Amygdala (tissue), 56 donors: ENCODE results near the gene ADAMTSL4.
"Not testable (repeated sequence)": the region's sequence is repeated elsewhere in the genome, so short reads cannot be mapped to it uniquely, and the experiment has no call there.

Experiments used
- DNase-seq, 56 donors: peaks; one replicate each; lab custom pipeline; 2025; lab: John Stamatoyannopoulos, UW

ADAMTSL4 gene

DNA sequence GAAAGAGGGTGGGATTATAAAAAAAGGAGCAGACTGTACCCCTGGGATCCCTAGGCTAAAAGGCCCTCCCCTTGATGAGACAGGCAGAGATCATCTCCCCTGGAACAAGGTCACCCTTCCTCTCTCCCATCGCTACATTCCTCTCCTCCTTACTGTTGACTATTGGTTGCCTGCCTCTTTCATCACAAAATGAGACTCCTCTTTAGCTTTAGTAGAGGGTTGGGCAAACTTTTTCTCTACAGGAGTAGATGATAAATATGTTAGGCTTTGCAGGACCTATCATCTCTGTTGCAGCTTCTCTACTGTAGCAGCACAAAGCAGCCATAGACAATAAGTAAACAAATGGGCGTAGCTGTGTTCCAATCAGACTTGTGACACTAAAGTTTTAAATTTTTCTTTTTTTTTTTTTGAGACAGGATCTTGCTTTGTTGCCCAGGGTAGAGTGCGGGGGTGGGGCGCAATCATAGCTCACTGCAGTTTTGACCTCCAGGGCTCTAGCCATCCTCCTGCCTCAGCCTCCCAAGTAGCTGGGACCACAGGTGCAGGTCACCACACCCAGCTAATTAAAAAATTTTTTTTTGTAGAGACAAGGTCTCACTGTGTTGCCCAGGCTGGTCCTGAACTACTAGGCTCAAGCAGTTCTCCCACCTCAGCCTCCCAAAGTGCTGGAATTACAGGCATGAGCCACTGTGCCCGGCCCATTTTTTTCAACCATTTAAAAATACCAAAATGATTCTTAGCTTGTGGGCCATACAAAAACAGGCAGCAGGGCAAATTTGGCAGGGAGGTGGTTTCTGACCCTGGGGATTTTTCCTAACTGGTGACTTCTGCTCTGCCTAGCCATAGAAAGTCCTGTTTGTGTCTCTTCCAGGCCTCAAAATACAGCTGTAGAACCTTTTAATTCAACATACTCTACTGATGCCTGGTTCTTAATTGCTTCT lies 15.1 kb downstream of the ADAMTSL4 start:
- DNase-seq = no peak

DNA sequence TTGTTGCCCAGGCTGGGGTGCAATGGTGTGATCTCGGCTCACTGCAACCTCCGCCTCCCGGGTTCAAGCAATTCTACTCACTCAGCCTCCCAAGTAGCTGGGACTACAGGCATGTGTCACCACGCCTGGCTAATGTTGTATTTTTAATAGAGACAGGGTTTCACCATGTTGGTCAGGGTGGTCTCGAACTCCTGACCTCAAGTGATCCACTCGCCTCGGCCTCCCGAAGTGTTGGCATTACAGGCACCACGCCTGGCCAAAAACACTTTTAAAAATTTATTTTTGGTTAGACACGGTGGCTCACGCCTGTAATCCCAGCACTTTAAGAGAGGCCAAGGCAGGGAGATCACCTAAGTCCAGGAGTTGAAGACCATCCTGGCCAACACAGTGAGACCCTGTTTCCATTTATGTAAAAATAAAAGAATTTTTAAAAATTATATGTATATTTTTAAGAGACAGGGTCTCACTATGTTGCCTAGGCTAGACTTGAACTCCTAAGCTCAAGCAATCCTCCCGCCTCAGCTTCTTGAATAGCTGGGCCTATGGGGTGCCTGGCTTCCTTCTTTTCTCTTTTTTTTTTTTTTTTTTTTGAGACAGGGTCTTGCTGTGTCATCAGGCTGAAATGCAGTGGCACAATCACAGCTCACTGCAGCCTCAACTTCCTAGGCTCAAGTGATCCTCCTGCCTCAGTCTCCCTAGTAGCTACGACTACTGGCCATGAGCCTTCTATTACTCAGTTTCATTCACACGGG lies 16.2 kb downstream of the ADAMTSL4 start:
- not testable (repeated sequence) for DNase-seq

DNA sequence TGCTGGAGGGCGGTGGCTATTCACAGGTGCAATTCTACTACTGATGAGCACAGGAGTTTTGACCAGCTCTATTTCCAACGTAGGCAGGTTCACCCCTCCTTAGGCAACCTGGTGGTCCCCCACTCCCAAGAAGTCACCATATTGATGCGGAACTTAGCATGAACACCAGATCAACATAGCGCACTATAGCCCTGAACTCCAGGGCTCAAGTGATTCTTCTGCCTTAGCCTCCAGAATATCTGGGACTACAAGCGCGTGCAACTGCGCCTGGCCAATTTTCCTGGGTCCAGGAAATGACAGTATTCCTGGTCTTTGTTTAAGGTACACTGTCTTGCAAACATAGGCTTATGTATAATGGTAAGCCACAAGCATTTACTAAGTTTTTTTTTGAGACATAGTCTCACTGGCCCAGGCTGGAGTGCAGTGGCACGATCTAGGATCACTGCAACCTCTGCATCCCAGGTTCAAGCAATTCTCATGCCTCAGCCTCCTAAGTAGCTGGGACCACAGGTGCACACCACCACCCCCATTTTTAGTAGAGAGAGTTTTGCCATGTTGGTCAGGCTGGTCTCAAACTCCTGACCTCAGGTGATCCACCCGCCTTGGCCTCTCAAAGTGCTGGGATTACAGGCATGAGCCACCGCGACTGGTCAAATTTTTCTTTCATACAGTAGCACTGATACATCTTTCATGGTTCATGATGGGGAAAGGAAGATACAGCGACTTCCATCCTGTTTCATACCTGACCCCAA lies 17.6 kb downstream of the ADAMTSL4 start:
- DNase-seq = no peak

DNA sequence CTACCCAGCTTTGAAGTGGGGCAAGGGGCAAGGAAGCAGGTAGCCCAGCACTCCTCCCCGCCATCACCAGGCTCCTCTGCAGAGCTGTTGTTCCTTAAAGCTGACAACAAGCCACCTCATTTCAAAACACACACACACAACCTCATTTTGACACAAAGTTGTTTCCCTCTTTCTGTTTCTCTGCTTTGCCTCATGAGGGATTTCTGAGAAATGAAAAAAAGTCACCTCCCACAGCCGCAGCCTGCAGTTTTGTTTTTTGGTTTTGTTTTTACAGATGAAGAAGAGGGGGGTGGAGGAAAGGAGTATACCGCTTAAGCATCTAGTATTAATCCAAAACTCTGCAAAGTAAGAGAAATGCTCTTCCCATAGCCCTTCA lies 18.1 kb downstream of the ADAMTSL4 start:
- DNase-seq = no peak

DNA sequence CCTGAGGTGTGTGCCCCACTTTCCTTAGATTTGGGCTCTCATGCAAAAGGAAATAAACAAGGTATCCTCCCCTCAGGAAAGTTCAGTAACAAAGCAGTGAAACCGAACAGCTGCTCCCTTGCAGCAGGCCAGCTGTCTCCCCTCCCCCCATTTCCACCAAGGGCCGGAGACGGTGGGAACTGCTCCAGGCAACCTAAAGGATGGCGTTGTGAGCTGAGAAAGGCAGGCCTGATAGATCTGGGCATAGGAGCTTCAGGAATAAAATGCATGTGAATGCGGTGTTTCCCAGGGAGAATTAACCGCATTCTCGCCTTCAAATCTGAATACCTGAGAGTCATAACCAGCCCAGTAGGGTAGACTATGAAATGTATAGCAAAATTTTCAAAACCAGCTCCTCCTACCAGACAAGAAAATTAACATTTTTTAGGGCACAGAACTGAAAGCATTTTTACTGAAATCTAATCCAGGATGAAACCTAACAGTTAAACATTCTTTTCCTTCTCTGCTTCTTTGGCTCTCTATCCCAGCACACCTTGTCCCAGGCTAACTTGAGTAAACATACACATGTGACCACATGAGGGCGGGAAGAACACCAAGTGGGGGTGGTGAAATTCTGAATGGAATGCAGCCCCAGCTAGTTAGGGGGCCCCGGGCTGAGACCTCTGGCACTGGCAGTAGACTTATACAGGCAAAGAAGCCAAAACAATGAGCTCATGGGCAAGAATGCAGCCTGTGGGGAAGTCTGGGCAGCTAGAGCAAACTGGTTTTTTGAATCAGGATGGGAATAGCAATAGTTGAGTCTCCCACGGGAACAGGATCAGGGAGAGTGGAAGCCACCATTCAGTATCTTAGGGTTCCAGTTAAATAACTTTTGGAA lies 18.7 kb downstream of the ADAMTSL4 start:
- peak in 36 of 56 donors; percentile 14 to 83 (median 54) for DNase-seq

DNA sequence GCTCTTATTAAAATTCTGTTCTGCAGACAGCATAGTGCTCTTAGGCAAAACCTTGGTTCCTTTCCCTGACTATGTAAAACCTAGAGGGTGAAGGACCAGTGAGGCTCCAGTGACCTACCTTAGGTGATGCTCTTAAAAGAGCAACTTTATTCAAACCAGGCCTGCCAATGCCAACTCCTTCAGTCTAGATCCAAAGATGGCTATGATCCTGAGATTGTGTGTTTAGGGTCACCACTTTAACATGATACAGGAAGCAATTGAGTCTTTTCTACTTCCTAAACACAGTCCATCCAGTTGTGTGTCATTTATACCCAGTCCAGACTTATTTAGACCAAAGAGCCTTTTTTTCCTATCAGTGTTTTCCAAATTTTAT lies 19.4 kb downstream of the ADAMTSL4 start:
- DNase-seq = no peak

DNA sequence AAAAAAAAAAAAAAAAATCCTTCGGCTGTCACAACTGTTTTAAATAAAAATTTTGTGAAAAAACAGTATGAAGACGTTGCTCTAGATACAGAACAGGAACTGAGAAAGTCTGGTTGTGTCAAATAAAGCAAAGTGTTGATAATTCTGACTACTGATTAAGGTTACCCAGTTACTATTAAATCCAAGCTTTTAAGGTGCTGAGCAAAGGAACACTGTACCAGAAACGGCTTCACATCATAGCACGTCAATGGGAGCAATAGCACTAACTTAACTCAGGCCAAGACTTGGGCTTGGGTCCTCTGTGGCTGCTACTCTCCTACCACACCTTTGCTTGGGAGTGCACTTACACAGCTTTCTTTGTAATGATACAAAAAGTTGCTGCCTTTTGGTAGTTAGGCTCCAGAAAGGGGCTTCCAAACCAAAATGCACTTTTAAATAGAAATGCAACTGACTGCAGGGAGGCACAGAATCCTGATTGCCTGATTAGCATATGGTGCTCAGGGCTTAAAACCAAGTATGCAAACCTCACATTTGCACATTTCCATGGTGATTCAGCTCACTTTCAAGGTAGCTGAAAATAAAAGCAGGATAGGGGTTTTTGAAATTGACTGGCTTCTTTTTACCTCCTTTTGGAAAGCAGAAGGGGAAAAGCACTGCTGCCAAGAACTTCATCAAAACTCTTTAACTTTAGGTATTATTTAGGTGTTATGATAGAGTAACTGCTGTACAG lies 23.9 kb downstream of the ADAMTSL4 start:
- DNase-seq = no peak

DNA sequence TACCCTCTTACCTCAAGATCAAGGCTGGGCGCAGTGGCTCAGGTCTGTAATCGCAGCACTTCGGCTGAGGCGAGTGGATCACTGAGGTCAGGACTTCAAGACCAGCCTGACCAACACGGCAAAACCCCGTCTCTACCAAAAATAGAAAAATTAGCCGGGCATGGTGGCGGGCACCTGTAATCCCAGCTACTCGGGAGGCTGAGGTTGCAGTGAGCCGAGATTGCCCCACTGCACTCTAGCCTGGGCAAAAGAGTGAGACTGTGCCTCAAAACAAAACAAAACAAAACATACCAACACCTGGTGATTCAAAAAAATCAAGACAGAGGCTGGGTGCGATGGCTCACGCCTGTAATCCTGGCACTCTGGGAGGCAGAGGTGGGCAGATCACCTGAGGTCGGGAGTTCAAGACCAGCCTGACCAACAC lies 24.5 kb downstream of the ADAMTSL4 start:
- not testable (repeated sequence) for DNase-seq

DNA sequence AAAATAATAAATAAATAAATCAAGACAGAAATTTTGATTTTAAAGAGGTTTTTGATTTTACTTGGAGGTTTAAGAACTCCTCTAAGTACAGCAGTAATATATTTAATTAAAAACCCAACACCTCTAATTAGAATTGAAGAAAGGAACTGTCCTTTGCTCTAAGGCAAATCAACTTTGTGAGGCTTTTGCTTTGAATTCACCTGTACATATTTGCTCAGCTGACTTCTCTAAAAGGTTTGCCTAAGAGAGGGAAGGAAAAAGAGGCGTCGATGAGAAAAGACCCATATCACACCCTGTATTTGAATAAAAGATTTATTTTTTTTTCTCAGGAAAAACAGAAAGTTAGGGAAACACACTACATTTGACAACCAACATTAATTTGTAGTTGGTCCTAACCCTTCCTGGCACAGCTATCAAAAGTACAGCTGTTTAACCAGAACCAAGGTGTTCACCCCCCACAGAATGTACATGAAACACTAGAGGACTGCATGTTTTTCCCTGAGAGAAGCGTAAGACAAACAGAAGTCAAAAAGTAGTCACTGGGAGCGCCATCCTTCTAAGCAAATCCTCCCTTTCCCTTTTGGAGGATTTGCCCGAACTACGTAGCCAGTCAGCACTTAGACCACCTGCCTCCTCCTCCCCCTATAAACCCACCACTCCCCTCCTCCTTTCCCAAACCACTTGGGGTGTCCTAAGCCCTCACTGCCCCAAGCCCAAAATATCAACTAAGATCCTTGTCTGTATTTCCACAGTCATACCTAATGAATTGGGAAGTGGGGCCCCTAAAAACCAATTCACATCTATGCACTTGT lies 25.3 kb downstream of the ADAMTSL4 start:
- no peak for DNase-seq

DNA sequence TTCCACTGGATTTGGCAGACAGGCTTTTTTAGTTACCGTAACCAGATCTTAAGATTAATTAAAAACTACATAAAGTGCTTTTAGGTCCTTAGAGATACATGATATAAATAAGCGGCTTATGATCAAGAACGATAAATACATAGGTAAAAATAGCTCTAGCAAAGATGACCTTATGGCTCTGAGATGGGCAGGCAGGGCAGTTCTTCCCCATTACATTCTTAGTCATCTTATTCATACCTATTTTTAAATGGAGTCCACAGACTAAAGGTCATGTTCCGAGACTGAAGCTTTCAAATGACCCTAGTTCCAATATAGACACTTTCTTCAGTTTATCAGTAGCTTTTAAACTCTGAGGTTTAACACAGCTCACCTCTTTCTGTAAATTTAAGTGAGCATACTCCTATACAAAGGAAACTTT lies 25.9 kb downstream of the ADAMTSL4 start:
- no peak for DNase-seq

DNA sequence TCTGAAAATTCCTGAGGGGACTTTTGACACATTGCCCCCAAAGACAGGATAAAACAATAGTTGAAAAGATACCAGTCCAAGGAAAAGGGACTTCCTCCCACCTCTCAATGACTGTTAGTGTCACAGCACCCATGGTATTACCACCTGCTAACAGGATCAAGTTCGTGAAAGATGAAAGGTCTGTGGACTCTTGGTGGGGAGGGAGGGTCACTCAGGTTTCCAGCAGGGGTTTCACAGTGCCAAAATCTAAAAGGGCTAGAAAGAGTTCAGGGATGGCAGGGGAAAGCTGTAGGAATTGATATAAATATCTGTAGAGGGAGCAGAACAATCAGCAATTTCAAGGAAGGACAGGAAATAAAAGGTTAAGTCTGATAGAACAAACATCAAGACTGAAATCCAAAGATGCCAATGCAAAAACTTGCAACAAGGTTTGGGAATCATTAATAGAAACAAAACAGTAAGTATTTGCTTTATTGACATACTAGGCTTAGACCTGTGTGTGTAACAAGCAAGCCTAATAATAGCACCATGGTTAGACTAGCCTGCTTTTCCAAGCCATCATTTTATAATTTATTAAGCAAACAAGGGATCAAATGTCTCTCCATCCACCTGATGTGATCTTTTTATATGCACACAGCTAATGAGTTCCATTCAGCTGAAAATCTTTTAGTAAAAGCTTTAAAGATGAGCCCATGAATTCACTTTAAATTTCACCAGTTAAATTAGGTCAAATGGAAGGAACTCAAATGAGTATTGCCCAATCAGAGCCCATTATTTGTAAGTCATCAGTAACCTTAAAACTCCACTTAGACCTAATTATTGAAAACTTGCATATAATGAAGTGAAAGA lies 26.5 kb downstream of the ADAMTSL4 start:
- DNase-seq = no peak

DNA sequence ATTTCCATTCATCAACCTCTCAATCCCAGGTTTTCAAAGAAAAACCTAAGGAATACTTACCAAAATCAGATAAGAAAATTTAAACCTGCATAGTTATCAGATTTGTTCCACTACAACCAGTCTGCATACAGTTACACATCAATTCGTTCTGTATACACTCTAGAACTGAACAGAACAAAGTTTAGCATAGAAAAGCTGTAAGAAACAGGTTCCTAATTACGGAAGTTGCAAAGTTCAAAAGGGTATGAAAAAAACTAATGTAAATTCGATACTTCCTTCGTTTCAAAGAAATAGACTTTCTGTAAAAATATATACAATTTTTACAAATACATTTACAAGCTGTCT lies 27.1 kb downstream of the ADAMTSL4 start:
- no peak for DNase-seq

DNA sequence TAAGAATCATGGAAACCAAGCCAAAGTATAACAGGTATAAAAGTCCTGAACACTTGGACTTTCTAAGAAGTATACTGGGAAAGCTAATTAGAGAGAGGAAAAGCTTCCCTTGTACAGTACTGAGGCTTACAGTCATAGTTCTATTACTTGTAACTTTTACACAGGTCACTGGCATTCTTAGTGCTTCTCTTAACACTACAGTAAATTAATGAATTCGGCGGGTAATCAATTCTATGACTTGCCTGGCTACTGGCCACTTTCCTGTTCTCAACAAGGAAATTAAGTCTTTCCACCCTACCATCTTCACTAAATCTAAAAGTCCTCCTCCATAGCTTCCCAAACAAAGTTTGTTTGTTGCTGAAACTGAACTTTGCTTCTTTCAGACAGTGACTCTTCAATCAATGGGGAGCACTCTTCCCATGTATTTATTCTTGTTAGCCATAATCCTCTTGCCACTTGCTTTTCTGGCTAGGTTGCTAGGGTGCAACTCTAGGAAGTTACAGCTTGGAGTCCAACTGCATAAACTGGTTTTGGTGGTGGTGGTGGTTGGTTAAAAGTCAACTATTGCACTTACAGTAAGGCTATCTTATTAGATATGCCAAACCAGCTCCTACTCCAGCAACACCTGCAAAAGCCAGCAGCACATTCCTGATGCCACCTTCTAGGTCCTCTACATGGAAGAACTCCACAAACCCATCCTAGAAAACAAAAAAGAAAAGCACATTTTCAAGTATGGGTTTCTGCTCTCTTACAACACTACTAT lies 27.8 kb downstream of the ADAMTSL4 start:
- no peak for DNase-seq

DNA sequence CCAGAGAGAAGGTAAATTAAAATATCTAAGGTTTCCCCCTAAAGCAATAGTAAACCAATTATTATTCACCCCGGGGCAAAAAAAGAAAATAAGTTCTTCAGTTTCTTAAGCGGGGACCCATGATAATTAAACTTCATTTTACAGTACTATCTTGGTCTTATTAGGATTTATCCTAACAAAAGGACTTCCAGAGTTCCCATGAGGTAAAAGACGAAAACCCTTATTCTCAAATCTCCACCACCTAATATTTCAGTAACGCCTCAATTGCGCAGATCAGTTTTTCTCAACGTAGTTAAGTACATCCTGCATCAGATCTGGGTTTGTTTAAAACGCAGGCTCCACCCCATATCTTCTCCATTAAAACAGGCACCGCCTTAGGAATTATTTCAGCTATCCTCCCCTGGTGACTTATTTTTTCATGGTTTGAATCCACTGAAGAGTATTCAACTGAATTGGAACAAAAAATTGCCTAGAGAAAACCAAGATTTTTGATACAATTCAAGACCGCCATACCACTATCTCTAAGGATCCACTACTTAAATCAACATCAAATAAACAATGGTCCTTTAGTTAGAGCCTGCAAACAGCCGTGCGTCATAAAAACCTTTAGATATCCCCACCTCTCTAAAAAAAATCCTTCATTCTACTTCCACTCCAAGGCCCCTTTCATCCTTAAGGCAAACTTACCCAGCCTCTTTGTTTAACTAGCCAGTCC lies 28.5 kb downstream of the ADAMTSL4 start:
- peak in 1 of 56 donors; percentile 9 for DNase-seq

DNA sequence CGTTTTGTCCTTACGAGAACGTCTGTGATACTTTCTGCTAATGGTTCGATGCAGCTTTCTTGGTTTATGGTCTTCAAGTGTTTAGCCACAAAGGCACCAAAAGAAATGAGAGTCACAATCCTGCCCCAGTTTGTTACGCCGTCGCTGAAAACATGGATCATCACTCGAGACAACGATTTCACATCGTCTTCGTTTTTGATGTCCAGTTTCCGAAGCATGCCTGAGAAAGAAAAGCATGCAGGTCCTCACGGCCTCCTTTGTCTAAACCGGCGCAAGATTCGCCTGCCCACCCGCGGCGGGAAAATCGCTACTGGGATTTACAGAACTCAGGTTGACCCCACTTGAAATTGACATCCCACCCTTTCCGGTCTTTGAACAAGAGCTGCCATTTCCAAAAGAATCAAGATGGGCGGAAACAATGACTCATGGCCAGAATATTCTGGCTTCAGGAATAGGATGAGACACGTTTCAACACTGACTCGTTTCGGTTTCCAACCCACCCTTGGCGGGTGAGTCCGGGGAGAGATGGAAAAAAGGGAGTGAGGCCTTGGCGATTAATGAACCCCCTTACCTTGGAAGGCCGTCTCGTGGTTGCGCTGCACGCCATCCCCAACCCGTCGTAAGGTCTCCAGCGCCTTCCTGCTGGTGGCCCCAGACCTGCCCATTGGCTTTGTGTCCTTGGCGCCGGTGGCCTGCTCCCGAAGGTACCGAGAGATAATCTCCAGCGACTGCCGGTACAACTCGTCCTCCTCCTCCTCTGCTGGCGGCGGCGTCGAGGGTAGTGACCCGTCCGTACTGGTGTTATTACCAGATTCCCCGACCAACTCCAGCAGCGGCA lies 29.3 kb downstream of the ADAMTSL4 start:
- peak in 19 of 56 donors; percentile 9 to 60 (median 40) for DNase-seq
